Thyroid gland (tissue), 4 donors: ENCODE measurements around the gene SLC7A1. TPM values are rescaled to one million over a fixed set of nuclear protein-coding genes. Genes with fewer than 3 reads are reported as not detected.

Experiments used
- DNase-seq, 2 donors: peaks; one replicate each; pipeline ENCODE4 v3.0.0-alpha.2; 2019
- H3K27ac ChIP-seq, 3 donors: fragments of 200-600 bp; sonication (generic); 1 replicate in 2 of 3; 2 replicates in 1 of 3; pipeline ENCODE4 v1.5.1; 2016 to 2019; ENCODE audit warnings: mild to moderate bottlenecking in 1 of 3, moderate library complexity in 1 of 3
- H3K27me3 ChIP-seq: fragments of 200-600 bp; sonication (generic); one replicate; pipeline ENCODE4 v1.5.1; 2019
- H3K36me3 ChIP-seq, 2 donors: fragments of 200-600 bp; sonication (generic); one replicate each; pipeline ENCODE4 v1.5.1; 2016 to 2019
- H3K4me1 ChIP-seq, 2 donors: fragments of 200-600 bp; sonication (generic); one replicate each; pipeline ENCODE4 v1.5.1; 2017 to 2019
- H3K4me3 ChIP-seq, 3 donors: fragments of 200-600 bp; sonication (generic); replicated peaks in 1 of 3; 1 replicate in 2 of 3; 2 replicates in 1 of 3; pipeline ENCODE4 v1.5.1; 2016; ENCODE audit warnings: mild to moderate bottlenecking in 1 of 3
- H3K9me3 ChIP-seq: fragments of 200-600 bp; sonication (generic); one replicate; pipeline ENCODE4 v1.5.1; 2017
- CTCF ChIP-seq, 6 experiments: fragments of 200-600 bp in 3 of 6; fragments of 450-650 bp in 3 of 6; sonication (generic) in 3 of 6; IDR thresholded peaks; one replicate each; pipeline ENCODE4 v1.5.1; 2016 to 2019; ENCODE audit warnings: antibody characterized with exemption in 6 of 6, mild to moderate bottlenecking in 2 of 6, inconsistent platforms in 1 of 6, moderate library complexity in 1 of 6
- POLR2A ChIP-seq, 2 donors: fragments of 450-650 bp; IDR thresholded peaks; one replicate each; pipeline ENCODE4 v1.6.1; 2017; ENCODE audit warnings: antibody characterized with exemption in 2 of 2, mild to moderate bottlenecking in 2 of 2, moderate library complexity in 1 of 2
- WGBS, 2 donors: methylation state at CpG; one replicate each; pipeline ENCODE4 v1.1.5; 2017; 5-methylcytosine and 5-hydroxymethylcytosine counted together
- intact Hi-C: fragments of 100-400 bp; cut with DNase I; formaldehyde crosslinking; loops from one replicate; pipeline ENCODE4 v1.15.1; 2023
- total RNA-seq, 4 donors: library from RNA; depleted of rRNA; stranded (reverse); fragments of >200 nt; gene quantifications; one replicate each; pipeline ENCODE4 v1.2.3, GENCODE V29; 2016

The SLC7A1 gene
- total RNA-seq, 4 donors from 2014 or later = 12.9 to 31.2 (median 22.5) TPM

GRCh38 chr13:29568731-29569130 lies 26.8 kb downstream of the SLC7A1 start:
- no peak overlapping the region for H3K27ac ChIP-seq
- H3K27me3 ChIP-seq = no peaks in the 10 kb centered on the region
- H3K4me1 ChIP-seq = peaks cover 0 to 6% of the 10 kb centered on the region in 2 donors
- H3K4me3 ChIP-seq = no peak overlapping the region
- WGBS, 2 donors = 91% methylated on average over 9 of the region's 9 CpGs
- no peak for DNase-seq
- intact Hi-C loops = no loop called here
- H3K9me3 ChIP-seq = no peaks in the 10 kb centered on the region
- TF ChIP-seq CTCF (IDR thresholded peaks at IDR 0.05) (no peak), POLR2A (IDR thresholded peaks at IDR 0.05) (no peak)
- H3K36me3 ChIP-seq = no peaks in the 10 kb centered on the region

DNA sequence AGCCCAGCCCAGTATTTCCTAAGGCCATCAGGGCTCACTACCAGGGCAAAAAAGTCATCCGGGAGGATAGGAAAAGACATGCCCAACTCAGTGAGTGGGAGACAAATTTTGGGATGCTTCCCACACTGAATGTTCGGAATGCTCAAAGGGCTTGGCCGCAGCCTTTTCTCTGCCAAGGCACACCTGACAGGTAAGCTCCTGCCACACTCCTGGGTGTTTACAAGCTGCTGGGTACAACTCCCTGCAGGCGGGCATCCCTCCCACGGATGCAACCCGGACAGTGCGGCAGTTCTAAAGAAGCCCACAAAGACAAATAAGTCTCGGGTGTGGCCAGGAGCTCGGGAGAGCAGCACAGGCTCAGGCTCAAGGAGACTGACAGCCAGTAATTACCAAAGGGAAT lies 28.1 kb downstream of the SLC7A1 start:
- peaks cover 0 to 6% of the 10 kb centered on the region in 2 donors for H3K4me1 ChIP-seq
- intact Hi-C loops = no loop called here
- no peaks in the 10 kb centered on the region for H3K27me3 ChIP-seq
- no peak overlapping the region for H3K27ac ChIP-seq
- H3K4me3 ChIP-seq = no peak overlapping the region
- no peak for DNase-seq
- no peaks in the 10 kb centered on the region for H3K36me3 ChIP-seq
- WGBS, 2 donors = 77 to 88% methylated on average over 7 to 9 of the region's 9 CpGs
- no peaks in the 10 kb centered on the region for H3K9me3 ChIP-seq
- no peak for TF ChIP-seq POLR2A (IDR thresholded peaks at IDR 0.05)
- no peak for TF ChIP-seq CTCF (IDR thresholded peaks at IDR 0.05)

DNA sequence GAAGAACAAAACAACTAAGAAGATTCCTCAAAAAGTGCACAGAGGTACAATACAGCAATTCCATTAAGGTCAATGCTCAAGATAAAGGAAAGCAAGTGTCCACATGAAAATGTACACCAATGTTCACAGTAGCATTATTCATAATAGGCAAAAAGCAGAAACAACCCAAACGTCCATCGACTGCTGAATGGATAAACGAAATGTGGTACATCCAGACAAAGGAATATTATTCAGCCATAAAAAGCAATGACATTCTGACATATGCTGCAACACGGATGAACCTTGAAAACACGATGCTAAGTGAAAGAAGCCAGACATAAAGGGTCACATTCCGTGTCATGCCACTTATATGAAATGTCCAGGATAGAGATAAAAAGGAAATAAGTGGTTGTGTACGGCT lies 29.3 kb downstream of the SLC7A1 start:
- Histone ChIP-seq H3K27ac (no peak overlapping the region), H3K4me3 (no peak overlapping the region), H3K27me3 (no peaks in the 10 kb centered on the region), H3K36me3 (no peaks in the 10 kb centered on the region), H3K9me3 (no peaks in the 10 kb centered on the region), H3K4me1 (peaks cover 0 to 6% of the 10 kb centered on the region in 2 donors)
- WGBS, 2 donors = 95 to 98% methylated on average over 7 of the region's 7 CpGs
- intact Hi-C loops = no loop called here
- TF ChIP-seq CTCF (IDR thresholded peaks at IDR 0.05) (no peak), POLR2A (IDR thresholded peaks at IDR 0.05) (no peak)
- DNase-seq = no peak

- intact Hi-C loops = no loop called here
- H3K27ac ChIP-seq = no peak overlapping the region
Measured at GRCh38 chr13:29564818-29565217, 30.7 kb downstream of the SLC7A1 start.

DNA sequence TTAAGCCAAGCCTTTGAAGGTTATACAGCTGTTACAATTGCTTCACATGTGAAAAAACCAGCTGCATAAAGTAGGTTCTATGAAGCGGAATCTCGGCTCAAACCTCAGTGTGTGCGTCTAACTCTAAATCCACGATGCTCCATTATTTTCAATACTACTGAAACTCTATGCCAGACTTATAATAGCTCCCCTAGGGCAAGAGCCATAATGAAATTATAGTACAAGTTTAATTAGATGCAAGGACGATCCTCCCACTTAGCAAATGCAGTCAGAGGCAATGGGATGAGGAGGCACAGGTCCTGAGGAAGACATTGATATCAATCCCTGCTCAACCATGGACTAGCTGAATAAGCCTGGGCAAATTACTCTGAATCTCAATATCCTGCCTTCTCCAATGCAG lies 31.1 kb downstream of the SLC7A1 start:
- no peaks in the 10 kb centered on the region for H3K36me3 ChIP-seq
- H3K9me3 ChIP-seq = no peaks in the 10 kb centered on the region
- H3K27ac ChIP-seq = no peak overlapping the region
- intact Hi-C loops = no loop called here
- no peaks in the 10 kb centered on the region for H3K27me3 ChIP-seq
- no peak overlapping the region for H3K4me3 ChIP-seq
- TF ChIP-seq POLR2A (IDR thresholded peaks at IDR 0.05) (no peak), CTCF (IDR thresholded peaks at IDR 0.05) (no peak)
- H3K4me1 ChIP-seq = peaks cover 0 to 2% of the 10 kb centered on the region in 2 donors
- WGBS, 2 donors = 90 to 92% methylated on average over 5 of the region's 5 CpGs
- DNase-seq = no peak

More at GRCh38 chr13:29564818-29565217, 30.7 kb downstream of the SLC7A1 start:
- Histone ChIP-seq H3K4me1 (peaks cover 0 to 6% of the 10 kb centered on the region in 2 donors), H3K36me3 (no peaks in the 10 kb centered on the region), H3K27me3 (no peaks in the 10 kb centered on the region), H3K9me3 (no peaks in the 10 kb centered on the region), H3K4me3 (no peak overlapping the region)
- TF ChIP-seq CTCF (IDR thresholded peaks at IDR 0.05) (no peak), POLR2A (IDR thresholded peaks at IDR 0.05) (no peak)
- no peak for DNase-seq
